HG03432 (cell line): ENCODE data around the gene NPR3.

ENCODE experiments used
- ATAC-seq: cut with Tn5 transposase; IDR thresholded peaks from one replicate; pipeline ENCODE4 v1.9.1; 2021; ENCODE audit warnings: mild to moderate bottlenecking, moderate library complexity; ENCODE audit not compliant: unreplicated experiment

The NPR3 gene

DNA sequence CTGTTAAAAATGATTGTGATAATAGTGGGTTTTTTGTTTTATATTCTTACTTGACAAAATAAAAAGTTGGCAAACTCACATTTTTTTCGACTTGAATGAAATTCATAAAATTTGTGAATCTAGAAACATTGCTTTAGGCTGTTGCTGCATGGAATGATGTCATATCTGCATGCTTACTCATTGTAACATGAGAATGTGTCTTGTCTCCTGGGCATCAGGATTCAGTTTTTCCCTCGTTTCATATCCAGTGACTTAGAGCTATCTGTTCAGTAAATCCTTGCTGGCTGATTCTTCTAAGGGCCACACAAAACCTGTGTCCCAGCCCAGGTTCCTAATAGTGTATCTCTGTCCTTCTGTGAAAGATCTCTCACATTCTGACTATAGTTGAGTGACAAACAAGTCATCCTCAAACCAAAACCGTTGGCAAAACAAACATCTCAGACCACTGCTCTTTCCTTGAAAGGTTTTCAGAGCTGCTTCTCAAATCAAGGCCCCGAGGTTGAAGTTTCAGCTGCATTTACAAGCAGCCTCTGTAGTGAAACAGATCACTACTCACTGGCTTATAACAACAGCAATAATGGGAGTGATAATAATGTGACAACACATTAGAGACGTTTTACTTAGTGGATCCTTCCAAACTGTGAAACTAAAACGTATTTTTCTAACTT lies 95.0 kb downstream of the NPR3 start:
- ATAC-seq, result no peak

DNA sequence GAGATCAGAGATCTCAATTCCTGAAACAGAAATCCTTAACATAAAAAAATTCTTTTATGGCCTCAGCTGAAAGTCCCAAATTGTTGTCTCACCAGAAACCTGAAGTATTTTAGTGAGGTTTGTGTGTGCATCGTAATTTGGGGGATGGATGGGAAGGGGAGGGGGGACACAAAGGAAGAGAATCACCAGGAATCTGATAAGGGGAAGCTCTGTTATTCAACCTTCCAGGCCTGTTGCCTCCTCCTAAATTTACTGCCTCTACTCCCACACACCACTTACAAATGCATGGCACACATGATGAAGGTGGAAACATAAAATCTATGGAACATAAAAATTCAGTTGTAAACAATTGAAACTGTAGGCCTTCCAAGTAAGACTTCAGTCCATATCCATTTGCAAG lies 97.7 kb downstream of the NPR3 start:
- ATAC-seq, result no peak

DNA sequence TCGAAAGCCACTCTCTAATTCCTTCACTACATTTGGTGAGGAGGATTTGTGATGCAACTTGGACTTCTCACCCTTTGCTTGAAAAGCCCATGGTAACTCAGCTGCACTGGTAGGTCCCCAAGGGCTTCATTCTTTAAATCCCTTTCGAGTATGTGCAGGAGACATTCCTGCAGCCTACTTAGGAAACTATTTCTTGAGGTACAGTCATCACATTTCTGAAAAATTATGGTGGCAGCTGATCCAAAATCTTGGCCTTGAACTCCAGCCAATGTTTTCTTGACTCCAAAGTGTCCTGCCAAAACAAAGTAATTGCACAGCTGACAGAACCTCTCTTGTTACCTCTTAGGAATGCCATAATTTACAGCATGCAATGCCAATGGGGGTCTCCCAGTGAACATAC lies 99.7 kb downstream of the NPR3 start:
- ATAC-seq, result no peak

DNA sequence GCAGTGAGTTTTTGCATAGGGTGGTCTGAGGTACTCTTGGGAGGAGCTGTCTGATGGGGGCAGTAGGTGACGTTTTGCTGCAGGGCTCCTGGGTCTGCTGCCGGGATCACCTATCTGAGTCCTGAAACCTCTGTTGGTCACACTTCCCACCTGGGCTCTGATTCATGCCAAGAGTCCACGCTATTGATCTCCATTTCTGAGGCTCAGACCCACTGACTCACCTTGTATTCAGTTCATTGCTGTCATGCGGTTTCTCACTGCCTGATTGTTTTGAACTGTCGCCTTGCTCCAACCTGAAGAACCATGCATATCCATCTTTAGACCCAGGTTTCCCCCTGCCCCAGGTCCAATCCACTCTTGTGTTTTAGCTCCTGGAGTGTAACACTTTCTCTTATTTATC lies 101.3 kb downstream of the NPR3 start:
- no peak for ATAC-seq

- no peak for ATAC-seq
Measured at GRCh38 chr5:32814141-32814540, 103.0 kb downstream of the NPR3 start.

DNA sequence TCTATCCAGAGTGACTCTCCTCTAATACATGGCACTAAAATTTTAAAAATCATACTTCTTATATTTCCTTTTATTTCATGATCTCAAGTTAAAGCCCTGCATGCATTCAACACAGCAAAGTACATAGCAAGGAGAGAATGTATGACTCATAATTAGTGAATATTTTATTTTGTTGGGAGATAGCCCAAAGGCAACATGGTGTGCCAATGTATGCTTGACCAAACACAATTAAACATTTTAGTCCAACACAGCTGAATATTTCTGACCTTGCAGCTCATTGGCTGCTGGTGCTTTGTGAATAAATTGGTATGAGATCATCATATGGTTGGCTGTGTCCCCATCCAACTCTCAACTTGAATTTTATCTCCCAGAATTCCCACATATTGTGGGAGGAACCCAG lies 103.5 kb downstream of the NPR3 start:
- ATAC-seq, result no peak

- ATAC-seq, result no peak
Measured at GRCh38 chr5:32827981-32828380, 116.9 kb downstream of the NPR3 start.

- ATAC-seq, result no peak
Measured at GRCh38 chr5:32828492-32828891, 117.4 kb downstream of the NPR3 start.

DNA sequence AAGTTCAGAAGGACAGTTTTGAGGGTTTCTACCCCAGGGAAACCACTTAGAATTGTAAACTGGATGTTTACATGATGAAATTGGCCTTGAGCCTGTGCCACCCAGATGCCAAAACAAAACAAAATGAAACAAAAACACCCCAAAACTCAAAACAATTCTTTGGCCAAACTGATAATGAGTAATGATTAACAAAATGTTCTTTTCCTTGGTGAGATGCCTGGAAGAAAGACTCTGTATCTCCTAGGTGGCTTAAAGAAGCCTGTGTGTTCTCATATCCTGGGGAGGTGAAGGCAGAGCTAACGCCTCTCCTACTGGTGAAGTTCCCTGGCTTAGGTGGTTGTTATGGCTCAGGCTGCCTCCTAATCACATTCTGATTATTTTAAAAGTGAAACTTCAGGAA lies 120.5 kb downstream of the NPR3 start:
- ATAC-seq, result no peak

GRCh38 chr5:32833127-32833526 lies 122.0 kb downstream of the NPR3 start:
- no peak for ATAC-seq

GRCh38 chr5:32833663-32834062 lies 122.5 kb downstream of the NPR3 start:
- ATAC-seq, result no peak

DNA sequence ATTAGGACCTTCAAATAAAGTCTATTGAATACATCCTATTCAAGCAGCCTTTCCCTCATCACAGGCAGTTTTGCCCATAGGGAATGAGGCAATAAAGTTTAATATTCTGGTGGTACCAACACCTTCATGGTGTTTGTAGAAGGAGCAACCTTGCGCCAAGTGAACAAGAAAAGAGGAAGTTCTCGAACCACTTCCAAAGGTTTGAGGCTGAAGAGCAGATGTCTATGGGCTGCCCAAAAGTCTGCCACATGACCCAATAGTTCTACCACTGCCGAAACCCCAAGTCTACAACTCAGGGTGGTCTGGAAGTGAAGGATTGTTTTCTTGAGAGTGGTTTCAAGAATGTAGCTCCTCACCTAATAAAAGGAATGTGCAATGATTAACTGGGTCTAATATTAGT lies 123.1 kb downstream of the NPR3 start:
- no peak for ATAC-seq

DNA sequence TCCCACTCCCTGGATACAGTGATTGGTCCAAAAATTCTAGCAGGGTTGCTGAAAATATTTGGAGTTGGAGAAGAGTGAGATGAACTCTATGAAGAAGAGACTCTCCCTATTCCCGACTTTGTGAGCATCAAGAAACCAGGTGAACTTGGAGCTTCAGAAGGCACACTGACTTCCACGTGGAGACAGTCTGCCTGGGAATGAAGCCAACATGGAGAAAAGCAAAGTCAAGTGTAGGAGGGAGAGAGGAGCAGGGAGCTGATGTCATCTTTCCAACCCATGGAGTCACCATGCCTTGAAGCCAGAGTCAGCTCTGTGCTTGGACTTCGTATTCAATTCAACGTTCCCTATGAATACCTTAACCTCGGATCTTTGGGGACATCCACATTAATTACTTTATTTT lies 125.1 kb downstream of the NPR3 start:
- no peak for ATAC-seq

DNA sequence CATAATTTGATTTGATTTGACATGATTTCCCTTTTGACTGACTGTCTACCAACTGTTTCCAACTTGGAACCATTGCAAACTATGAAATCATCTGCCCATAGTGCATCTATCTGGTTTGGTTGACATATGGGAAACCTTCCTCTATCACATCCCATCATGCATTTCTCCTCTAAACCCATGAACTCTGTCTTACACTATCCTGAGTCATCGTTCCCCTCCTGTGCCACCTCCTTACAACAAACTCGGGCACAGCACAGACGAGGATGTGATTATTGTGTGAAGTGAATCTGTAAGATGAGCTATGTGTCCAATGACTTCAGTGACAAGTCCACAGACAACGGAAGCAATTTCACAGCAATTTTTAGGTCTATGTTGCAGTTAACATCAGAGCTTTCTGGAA lies 126.1 kb downstream of the NPR3 start:
- no peak for ATAC-seq

GRCh38 chr5:32839106-32839505 lies 128.0 kb downstream of the NPR3 start:
- no peak for ATAC-seq

DNA sequence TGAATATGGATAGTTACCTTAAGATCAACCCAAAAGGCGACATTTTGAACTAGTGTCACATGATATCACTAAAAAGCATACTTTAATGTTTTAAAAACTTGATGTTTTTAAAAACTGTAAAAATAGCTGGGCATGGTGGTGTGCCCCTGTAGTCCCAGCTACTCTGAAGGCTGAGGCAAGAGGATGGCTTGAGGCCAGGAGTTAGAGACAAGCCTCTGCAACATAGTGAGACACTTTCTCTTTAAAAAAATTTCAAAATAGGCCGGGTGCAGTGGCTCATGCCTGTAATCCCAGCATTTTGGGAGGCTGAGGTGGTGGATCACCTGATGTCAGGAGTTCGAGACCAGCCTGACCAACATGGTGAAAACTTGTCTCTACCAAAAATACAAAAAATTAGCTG lies 129.5 kb downstream of the NPR3 start:
- ATAC-seq, result no peak
